ENCODE data around the gene SORCS3.

- TF ChIP-seq CTCF (IDR thresholded peaks at IDR 0.05; ENCODE audit: insufficient read depth, low read length) (no peak), REST (IDR thresholded peaks at IDR 0.05; ENCODE audit: insufficient replicate concordance, low read depth) (no peak)
These were observed 100.0 kb downstream of the SORCS3 start for GRCh38 chr10:104741127-104741526.

Data from HL-60 (cell line).